CD4-positive, alpha-beta T cell treated with Interleukin-2 at 100 ng/mL for 4 hours (primary cell): ENCODE results near the gene IFNA10.
A peak's percentile ranks its signal among the peaks of the same experiment; 100 is the strongest.
"Not testable (repeated sequence)": the region's sequence is repeated elsewhere in the genome, so short reads cannot be mapped to it uniquely, and the experiment has no call there.

ENCODE experiments used
- DNase-seq: peaks from one replicate; pipeline ENCODE4 v3.0.0-alpha.2; 2020; ENCODE audit warnings: low spot score

The IFNA10 gene

GRCh38 chr9:21207043-21207442 is at the start of gene IFNA10:
Gene IFNA10 (minus strand): TSS chr9:21207143. CDS start chr9:21207097, 46 bp downstream.
- not testable (repeated sequence) for DNase-seq

- DNase-seq = no peak
Measured at GRCh38 chr9:21255538-21256212, 48.7 kb upstream of the IFNA10 start.

GRCh38 chr9:21252721-21253547 is 46.0 kb upstream of the IFNA10 start:
- peak; percentile 8 for DNase-seq

- DNase-seq = no peak
Measured at GRCh38 chr9:21251638-21252037, 44.7 kb upstream of the IFNA10 start.

- DNase-seq = no peak
Measured at GRCh38 chr9:21251190-21251589, 44.2 kb upstream of the IFNA10 start.

GRCh38 chr9:21244836-21245235 is 37.9 kb upstream of the IFNA10 start:
- no peak for DNase-seq

GRCh38 chr9:21239911-21240310 is 33.0 kb upstream of the IFNA10 start, which contains the start of gene IFNA14:
Gene IFNA14 (minus strand): TSS chr9:21240005. CDS start chr9:21239935, 70 bp downstream.
- no peak for DNase-seq

GRCh38 chr9:21236360-21236714 is 29.4 kb upstream of the IFNA10 start:
- DNase-seq = not testable (repeated sequence)

GRCh38 chr9:21235468-21236359 is 28.8 kb upstream of the IFNA10 start:
- DNase-seq = peak; percentile 35

GRCh38 chr9:21234153-21234687 is 27.3 kb upstream of the IFNA10 start:
- DNase-seq = no peak

- no peak for DNase-seq
Measured at GRCh38 chr9:21233258-21233657, 26.3 kb upstream of the IFNA10 start.

- no peak for DNase-seq
Measured at GRCh38 chr9:21228122-21228521, 21.2 kb upstream of the IFNA10 start, which contains the start of gene IFNA17. Gene IFNA17 (minus strand): TSS chr9:21228222. CDS start chr9:21228173, 49 bp downstream.

GRCh38 chr9:21217211-21217610 is 10.3 kb upstream of the IFNA10 start, which contains the start of gene IFNA16:
Gene IFNA16 (minus strand): TSS chr9:21217311. CDS start chr9:21217305, 6 bp downstream.
- not testable (repeated sequence) for DNase-seq

GRCh38 chr9:21213411-21214326 is 6.7 kb upstream of the IFNA10 start:
- DNase-seq = not testable (repeated sequence)

GRCh38 chr9:21212160-21212559 is 5.2 kb upstream of the IFNA10 start:
- not testable (repeated sequence) for DNase-seq

GRCh38 chr9:21210782-21211181 is 3.8 kb upstream of the IFNA10 start:
- not testable (repeated sequence) for DNase-seq

GRCh38 chr9:21210311-21210710 is 3.4 kb upstream of the IFNA10 start:
- DNase-seq = no peak

- DNase-seq = no peak
Measured at GRCh38 chr9:21205204-21205603, 1.7 kb downstream of the IFNA10 start.

GRCh38 chr9:21202105-21202504 is 4.8 kb downstream of the IFNA10 start, which contains the start of gene IFNA7:
Gene IFNA7 (minus strand): TSS chr9:21202205. CDS start chr9:21202165, 40 bp downstream.
- not testable (repeated sequence) for DNase-seq
